Thyroid gland (tissue), 4 donors: ENCODE results near the gene PDZD8. TPM values are rescaled to one million over a fixed set of nuclear protein-coding genes. Genes with fewer than 3 reads are reported as not detected.

ENCODE experiments used
- DNase-seq, 2 donors: peaks; one replicate each; pipeline ENCODE4 v3.0.0-alpha.2; 2019
- H3K27ac ChIP-seq, 3 donors: fragments of 200-600 bp; sonication (generic); 1 replicate in 2 of 3; 2 replicates in 1 of 3; pipeline ENCODE4 v1.5.1; 2016 to 2019; ENCODE audit warnings: mild to moderate bottlenecking in 1 of 3, moderate library complexity in 1 of 3
- H3K27me3 ChIP-seq: fragments of 200-600 bp; sonication (generic); one replicate; pipeline ENCODE4 v1.5.1; 2019
- H3K36me3 ChIP-seq, 2 donors: fragments of 200-600 bp; sonication (generic); one replicate each; pipeline ENCODE4 v1.5.1; 2016 to 2019
- H3K4me1 ChIP-seq, 2 donors: fragments of 200-600 bp; sonication (generic); one replicate each; pipeline ENCODE4 v1.5.1; 2017 to 2019
- H3K4me3 ChIP-seq, 3 donors: fragments of 200-600 bp; sonication (generic); replicated peaks in 1 of 3; 1 replicate in 2 of 3; 2 replicates in 1 of 3; pipeline ENCODE4 v1.5.1; 2016; ENCODE audit warnings: mild to moderate bottlenecking in 1 of 3
- H3K9me3 ChIP-seq: fragments of 200-600 bp; sonication (generic); one replicate; pipeline ENCODE4 v1.5.1; 2017
- CTCF ChIP-seq, 6 experiments: fragments of 200-600 bp in 3 of 6; fragments of 450-650 bp in 3 of 6; sonication (generic) in 3 of 6; IDR thresholded peaks; one replicate each; pipeline ENCODE4 v1.5.1; 2016 to 2019; ENCODE audit warnings: antibody characterized with exemption in 6 of 6, mild to moderate bottlenecking in 2 of 6, inconsistent platforms in 1 of 6, moderate library complexity in 1 of 6
- POLR2A ChIP-seq, 2 donors: fragments of 450-650 bp; IDR thresholded peaks; one replicate each; pipeline ENCODE4 v1.6.1; 2017; ENCODE audit warnings: antibody characterized with exemption in 2 of 2, mild to moderate bottlenecking in 2 of 2, moderate library complexity in 1 of 2
- whole genome bisulfite sequencing, 2 donors: methylation state at CpG; one replicate each; pipeline ENCODE4 v1.1.5; 2017; 5-methylcytosine and 5-hydroxymethylcytosine counted together
- intact Hi-C: fragments of 100-400 bp; cut with DNase I; formaldehyde crosslinking; loops from one replicate; pipeline ENCODE4 v1.15.1; 2023
- total RNA-seq, 4 donors: library from RNA; depleted of rRNA; stranded (reverse); fragments of >200 nt; gene quantifications; one replicate each; pipeline ENCODE4 v1.2.3, GENCODE V29; 2016

PDZD8 gene
- total RNA-seq, 4 donors from 2014 or later: 31.3 to 49.0 (median 35.1) TPM

- DNase-seq: no peak
- TF ChIP-seq CTCF (IDR thresholded peaks at IDR 0.05): no peak
- TF ChIP-seq POLR2A (IDR thresholded peaks at IDR 0.05): no peak
- WGBS, 2 donors: 95 to 100% methylated on average over 2 of the region's 2 CpGs
- no peaks in the 10 kb centered on the region for H3K36me3 ChIP-seq
- H3K27ac ChIP-seq: no peak overlapping the region
- no peak overlapping the region for H3K4me3 ChIP-seq
- H3K4me1 ChIP-seq: no peaks in the 10 kb centered on the region
- intact Hi-C loops: no loop called here
- H3K9me3 ChIP-seq: no peaks in the 10 kb centered on the region
- no peaks in the 10 kb centered on the region for H3K27me3 ChIP-seq
Observed at GRCh38 chr10:117268907-117269306, 106.3 kb downstream of the PDZD8 start.

GRCh38 chr10:117268258-117268657, 107.0 kb downstream of the PDZD8 start:
- TF ChIP-seq CTCF (IDR thresholded peaks at IDR 0.05) (no peak), POLR2A (IDR thresholded peaks at IDR 0.05) (no peak)
- Histone ChIP-seq H3K27ac (no peak overlapping the region), H3K27me3 (no peaks in the 10 kb centered on the region), H3K4me3 (no peak overlapping the region), H3K36me3 (no peaks in the 10 kb centered on the region), H3K9me3 (no peaks in the 10 kb centered on the region), H3K4me1 (no peaks in the 10 kb centered on the region)
- DNase-seq: no peak
- intact Hi-C loops: no loop called here
- 94 to 96% methylated on average over 4 of the region's 4 CpGs for WGBS, 2 donors

GRCh38 chr10:117266812-117267211, 108.4 kb downstream of the PDZD8 start:
- Histone ChIP-seq H3K27me3 (no peaks in the 10 kb centered on the region), H3K9me3 (no peaks in the 10 kb centered on the region), H3K4me3 (no peak overlapping the region), H3K4me1 (no peaks in the 10 kb centered on the region), H3K36me3 (no peaks in the 10 kb centered on the region), H3K27ac (no peak overlapping the region)
- TF ChIP-seq POLR2A (IDR thresholded peaks at IDR 0.05): no peak
- TF ChIP-seq CTCF (IDR thresholded peaks at IDR 0.05): no peak
- intact Hi-C loops: no loop called here
- no peak for DNase-seq
- 89 to 93% methylated on average over 2 of the region's 2 CpGs for WGBS, 2 donors

GRCh38 chr10:117266400-117266799, 108.8 kb downstream of the PDZD8 start:
- Histone ChIP-seq H3K4me3 (no peak overlapping the region), H3K36me3 (no peaks in the 10 kb centered on the region), H3K4me1 (no peaks in the 10 kb centered on the region), H3K9me3 (no peaks in the 10 kb centered on the region), H3K27me3 (no peaks in the 10 kb centered on the region), H3K27ac (no peak overlapping the region)
- WGBS, 2 donors: 79 to 86% methylated on average over 9 of the region's 9 CpGs
- no peak for DNase-seq
- no peak for TF ChIP-seq CTCF (IDR thresholded peaks at IDR 0.05)
- no peak for TF ChIP-seq POLR2A (IDR thresholded peaks at IDR 0.05)
- intact Hi-C loops: no loop called here

- DNase-seq: no peak
- no peak overlapping the region for H3K4me3 ChIP-seq
- intact Hi-C loops: no loop called here
- no peaks in the 10 kb centered on the region for H3K36me3 ChIP-seq
- no peaks in the 10 kb centered on the region for H3K4me1 ChIP-seq
- no peaks in the 10 kb centered on the region for H3K9me3 ChIP-seq
- no peak for TF ChIP-seq CTCF (IDR thresholded peaks at IDR 0.05)
- no peak for TF ChIP-seq POLR2A (IDR thresholded peaks at IDR 0.05)
- H3K27me3 ChIP-seq: no peaks in the 10 kb centered on the region
- no peak overlapping the region for H3K27ac ChIP-seq
- 39 to 54% methylated on average over 7 of the region's 7 CpGs for WGBS, 2 donors
Observed at GRCh38 chr10:117264782-117265181, 110.5 kb downstream of the PDZD8 start.
